A204.1 (cell line): ENCODE data around the gene ETV1.
"Not testable (repeated sequence)": the region's sequence is repeated elsewhere in the genome, so short reads cannot be mapped to it uniquely, and the experiment has no call there.

Experiments
- FAIRE-seq: peaks from 2 replicates; lab custom pipeline; 2012; peaks lifted over from hg19 to GRCh38; lab: Jason Lieb, UNC

ETV1 gene

DNA sequence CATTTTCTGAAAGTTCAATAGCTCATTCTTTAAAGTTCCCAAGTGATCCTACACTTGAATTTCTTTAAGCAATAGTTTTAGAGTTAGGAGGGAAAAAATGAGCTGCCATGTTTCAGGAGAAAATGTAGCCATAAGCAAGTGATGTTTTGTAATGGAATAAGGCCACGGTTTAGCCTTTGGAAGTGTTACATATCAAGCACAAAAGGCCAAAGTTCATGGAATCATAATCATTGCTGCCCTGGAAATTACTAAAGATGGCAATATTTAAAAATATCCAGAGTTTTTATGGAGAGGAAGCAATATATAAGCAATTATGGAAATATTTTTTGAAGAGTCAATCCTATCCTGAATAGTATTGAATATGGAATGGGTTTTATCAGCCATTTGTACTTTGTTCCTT lies 68.4 kb downstream of the ETV1 start:
- FAIRE-seq, result no peak

DNA sequence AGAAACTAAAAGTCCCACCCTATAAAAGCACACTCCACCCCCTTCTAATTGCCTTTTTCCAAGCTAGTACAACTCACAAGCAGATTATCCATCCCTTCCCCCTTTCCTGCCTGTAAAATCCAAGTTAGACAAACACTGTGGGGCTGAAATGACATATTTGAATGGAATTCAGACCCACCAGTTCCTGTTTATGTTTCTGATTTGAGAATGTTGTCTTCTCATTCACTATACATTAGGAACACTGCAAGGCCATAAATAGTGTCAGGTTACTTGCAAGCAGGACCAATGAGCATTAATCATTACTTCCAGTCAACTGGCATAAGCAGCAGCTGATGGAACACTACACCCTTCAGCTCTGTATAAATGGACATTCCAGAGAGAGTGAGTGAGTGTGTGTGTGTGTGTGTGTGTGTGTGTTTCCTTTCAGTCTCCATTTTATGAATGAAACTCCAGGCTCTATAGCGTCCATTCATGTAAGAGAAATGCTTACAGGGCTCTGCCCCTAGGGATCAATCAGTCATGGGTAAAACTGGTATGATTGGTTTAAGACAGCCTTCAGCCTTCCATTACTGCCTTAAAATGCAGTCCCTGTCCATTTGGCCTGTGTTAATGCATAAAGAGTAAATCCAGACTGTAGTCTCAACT lies 69.3 kb downstream of the ETV1 start:
- peak; percentile 99 for FAIRE-seq

DNA sequence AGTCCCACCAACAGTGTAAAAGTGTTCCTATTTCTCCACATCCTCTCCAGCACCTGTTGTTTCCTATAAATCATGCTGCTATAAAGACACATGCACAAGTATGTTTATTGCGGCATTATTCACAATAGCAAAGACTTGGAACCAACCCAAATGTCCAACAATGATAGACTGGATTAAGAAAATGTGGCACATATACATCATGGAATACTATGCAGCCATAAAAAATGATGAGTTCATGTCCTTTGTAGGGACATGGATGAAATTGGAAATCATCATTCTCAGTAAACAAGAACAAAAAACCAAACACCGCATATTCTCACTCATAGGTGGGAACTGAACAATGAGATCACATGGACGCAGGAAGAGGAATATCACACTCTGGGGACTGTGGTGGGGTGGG lies 71.1 kb downstream of the ETV1 start:
- not testable (repeated sequence) for FAIRE-seq

DNA sequence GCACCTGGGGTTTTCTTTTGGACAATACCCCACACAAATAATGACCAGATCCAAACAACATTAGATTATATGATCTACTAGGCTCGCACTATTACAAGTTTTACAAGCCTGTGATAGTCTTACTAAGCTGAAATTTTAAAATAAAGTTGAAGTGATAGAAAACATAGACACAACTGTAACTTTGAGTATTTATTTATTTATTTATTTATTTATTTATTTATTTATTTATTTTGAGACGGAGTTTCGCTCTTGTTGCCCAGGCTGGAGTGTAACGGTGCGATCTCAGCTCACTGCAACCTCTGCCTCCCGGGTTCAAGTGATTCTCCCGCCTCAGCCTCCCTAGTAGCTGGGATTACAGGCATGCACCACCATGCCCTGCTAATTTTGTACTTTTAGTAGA lies 72.4 kb downstream of the ETV1 start:
- not testable (repeated sequence) for FAIRE-seq

DNA sequence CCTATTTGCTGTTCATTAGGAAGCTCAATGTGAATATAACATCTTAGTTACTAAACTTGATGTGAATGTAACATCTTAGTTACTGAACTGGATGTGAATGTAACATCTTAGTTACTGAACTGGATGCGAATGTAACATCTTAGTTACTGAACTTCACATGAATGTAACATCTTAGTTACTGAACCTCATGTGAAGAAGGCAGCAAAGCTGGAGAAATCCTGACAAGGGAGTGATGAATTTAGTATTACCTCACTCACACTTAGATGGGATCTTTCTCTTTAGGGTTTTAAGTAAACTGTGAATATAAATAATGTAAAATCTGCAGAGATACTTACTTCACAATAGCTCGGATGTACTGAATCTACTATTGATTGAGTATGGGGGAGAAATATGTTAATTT lies 73.6 kb downstream of the ETV1 start:
- no peak for FAIRE-seq

DNA sequence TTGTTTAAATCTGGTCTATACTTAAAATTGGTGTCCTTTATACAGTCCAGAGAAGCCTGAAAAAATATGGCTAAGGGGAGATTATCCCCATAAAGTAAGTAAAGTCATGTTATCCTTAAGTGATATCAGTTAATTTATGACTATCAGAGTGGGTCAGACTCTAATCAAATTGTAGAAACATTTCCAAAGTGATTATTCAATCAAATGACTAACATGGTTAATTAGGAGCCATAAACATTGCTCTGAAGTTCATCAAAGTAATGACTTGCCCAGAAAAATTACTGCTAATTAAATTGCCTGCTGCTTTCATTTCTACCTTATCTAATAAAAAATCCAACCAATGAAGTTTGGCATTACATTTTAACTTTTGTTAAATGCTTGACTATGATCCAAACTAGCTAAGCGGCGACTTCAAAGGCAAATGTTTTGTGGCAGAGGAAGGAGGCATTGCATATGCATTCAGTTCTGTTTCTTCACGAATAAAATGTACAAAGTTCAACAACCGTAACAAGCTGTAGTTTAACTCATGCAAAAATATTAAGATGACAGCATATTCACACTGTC lies 76.7 kb downstream of the ETV1 start:
- no peak for FAIRE-seq

DNA sequence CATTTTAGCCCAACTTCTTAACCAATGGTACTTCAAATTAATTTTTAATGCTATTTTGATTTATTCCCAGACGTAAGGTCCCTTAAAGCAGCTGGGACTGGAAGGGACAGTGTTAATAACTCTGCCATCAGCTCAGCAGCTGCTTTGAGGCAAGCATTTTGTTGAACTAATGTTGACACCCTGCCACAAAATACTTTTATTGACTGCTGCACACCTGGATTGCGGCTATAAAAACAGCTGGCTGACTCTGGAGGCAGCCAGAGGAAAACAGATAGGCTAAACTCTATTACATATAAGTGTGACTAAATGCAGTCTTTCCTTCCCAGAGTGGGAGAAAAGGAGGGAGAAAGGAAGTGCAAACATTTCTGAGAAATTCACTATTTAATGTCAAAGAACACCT lies 77.6 kb downstream of the ETV1 start:
- FAIRE-seq, result no peak

DNA sequence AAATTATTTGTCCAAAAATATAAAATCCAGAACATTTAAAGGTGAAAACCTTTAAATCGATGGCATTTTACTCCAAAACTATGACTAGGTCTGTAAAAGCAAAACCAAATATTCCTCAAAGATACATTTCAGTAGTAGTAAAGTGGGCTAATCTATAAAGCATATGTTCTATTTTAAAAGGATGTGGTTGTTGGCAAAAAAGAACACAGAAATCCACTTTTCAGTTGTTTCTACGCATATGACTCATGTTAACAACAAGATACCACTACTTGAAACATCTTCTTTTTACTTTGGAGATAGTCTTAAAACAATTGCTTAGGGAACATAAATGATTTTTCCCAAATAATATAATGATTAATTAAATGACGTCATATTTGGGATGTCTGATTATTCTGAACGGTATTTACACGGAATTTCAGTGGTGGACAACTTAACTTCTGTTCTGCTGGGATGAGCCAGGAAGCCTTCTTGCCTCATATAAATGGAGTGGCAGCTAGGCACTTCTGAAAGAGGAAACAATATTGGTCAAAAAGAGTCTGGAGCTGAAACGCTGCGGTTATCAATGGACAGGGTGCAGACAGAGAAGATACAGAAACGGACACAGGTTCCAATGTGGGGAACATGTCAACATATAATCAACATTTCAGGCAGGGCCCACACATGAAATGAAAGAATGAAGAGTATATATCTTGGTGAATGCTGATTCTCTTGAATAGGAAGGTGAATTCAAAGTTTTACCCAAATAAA lies 78.5 kb downstream of the ETV1 start:
- FAIRE-seq, result no peak

DNA sequence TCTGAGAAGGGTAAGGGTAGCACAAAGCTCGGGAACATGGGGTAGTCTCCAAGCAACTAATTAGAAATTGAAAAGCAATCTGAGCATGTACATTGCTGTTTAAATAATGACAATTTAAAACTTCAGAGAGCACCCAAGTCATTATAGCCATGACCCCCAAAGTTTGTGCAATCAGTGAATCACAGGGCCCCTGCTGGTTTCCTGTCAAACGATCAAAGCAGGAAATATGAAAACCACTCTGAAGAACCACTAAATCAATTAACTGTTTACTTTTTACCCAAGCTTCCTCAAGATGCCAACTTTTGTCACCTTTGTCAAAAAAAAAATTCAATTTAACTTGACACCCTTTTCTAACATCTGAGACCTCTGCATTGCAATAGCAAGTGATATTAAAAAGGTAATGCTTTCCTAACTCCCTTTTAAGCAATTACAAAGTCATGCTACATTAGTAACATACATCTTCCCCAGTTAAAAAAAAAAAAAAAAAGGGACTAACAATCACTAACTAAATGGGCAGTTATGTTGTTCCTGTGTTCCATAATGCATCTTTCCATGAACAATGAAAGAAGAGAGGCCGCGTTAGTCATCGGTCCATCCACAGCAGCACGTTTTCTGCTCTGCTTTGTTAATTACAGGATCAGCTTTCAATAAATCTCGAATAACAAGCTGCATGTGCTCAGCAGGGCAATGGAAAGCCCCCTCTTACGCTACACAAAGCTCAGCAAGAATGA lies 80.6 kb downstream of the ETV1 start:
- FAIRE-seq, result no peak

DNA sequence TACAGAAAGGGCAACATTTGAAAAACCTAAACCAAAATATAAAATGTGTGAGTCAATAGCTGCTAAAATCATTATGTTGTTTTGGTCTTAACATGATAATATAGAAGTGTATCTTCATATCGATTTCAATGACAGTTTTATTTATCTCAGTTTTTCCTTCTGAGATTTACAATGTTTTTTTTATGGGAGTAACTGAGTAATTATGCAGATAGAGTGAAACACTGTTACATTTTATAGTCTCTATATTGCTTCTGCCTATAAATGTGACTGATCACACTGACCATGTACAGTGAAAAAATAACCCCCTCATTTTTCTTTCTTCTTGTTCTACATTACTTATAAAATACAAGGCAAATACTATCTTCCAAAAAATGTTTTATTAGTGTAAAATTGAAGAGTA lies 81.6 kb downstream of the ETV1 start:
- peak; percentile 32 for FAIRE-seq

DNA sequence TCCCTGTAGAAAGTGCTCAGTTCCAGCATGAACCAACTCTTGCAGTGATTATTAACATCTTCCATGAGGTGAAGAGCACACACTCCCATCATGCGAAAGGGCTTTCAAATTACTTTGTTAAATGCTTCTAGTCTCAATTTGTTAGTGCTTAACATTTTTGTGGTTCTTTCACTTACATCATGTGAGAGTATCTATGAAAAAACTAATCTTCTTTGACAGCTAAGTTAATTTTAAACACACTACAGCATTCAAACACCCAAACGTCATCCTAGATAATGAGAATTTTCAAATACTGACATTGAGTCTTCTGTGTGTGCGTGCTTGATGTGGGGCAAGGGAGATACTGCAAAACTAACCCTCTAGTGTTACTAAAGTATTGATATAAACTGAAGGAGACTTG lies 84.8 kb downstream of the ETV1 start:
- FAIRE-seq, result no peak

DNA sequence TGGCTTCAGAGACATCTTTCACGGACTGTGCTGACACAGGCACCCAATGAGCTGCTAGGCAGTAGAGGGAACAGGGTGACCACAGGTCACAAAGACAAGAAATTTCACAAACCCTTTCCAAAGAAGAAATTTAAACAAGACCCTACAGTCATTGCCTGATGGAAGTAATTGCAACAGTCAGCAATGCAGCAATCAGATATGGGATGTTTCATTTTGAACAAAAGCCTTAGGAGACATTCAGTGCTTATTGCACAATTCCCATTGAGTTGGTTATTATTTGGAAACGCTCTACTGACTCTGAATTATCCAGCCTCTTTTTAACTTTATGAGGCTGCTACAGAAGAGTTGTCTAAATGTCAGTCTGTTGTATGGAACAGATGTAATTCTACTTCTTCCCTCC lies 85.5 kb downstream of the ETV1 start:
- no peak for FAIRE-seq

DNA sequence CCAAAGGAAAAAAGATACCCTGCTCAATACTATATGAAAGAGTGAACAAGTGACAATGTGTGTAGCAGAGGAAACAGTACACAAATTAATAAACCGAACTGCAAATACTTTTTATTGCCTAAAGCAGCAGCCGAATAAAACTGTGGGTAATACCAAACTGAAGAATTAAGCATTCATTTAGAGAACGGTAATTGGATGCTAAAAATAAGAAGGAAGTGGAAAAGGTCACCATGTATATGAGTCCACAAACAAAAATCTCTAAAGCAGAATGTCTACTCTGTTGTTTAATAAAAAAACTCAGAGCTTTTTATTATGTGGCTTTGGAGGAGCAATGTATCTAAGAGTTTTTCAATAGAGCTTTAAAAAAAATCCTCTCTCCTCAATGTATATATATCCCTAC lies 87.9 kb downstream of the ETV1 start:
- FAIRE-seq, result no peak

DNA sequence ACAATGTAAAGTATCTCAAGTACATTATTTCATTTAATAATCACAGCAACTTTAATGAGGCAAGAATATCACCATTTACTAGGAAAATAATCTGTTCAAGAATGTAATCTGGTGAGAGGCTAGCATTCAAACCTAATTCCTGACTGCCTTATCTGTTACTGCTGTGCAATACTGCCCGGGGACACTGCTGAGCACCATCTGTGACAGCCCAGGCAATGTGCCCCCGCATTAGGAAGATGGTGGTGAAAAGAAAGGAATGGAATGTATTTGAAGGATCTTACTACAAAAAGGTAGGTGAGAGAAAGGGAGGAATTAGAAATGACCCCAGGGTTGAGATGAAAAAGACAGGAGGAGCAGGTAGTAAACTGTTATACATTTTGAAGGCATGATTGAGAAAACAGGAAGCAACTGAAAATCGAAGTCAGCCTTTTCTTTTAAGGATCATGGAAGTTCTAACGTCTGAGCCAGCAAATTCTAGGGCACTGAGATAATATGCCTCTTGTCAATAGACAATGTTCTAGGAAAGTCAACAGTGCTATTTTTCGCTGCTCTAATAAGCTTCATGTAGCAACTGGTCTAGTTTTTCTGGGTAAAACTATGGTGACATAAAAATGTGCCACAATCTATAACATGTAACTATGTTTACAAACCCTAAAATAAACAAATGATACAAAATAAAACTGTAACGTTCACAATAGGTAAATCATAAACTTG lies 90.4 kb downstream of the ETV1 start:
- no peak for FAIRE-seq

DNA sequence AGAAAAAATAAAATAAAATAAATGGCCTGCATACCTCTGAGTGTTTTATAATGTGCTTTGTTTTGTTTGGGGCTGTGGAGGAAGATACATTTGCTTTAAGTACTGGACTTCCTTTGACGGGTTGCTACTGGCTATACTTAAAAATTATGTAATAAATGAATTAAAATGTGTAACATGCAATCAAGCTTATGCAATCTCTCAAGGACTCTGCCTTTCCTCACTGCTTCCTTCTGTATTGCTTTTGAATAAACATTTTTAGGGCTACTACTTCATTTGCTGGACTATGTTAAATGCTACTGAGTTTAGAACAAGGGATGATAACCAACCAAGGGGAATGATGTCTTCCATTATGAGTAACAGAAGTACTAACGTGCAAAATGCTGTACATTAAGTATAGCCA lies 91.6 kb downstream of the ETV1 start:
- FAIRE-seq, result no peak

DNA sequence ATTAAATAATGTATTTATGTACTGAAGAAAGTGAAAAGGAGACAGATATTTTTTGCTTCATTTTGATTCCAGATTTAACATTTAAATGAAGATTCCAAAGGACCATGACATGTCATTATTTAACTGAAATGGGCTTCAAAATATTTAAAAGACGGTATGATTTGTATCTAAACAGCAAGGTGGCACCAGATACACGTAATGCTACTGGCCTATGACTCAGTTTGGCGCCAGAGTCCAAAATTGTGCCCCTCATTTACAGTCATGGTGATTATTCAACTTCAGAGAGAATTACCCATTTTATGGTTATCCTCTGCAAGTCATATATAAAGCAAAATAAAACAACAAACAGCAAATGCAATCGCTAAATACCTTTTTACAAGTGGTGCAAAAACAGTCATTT lies 94.5 kb downstream of the ETV1 start:
- FAIRE-seq, result no peak

DNA sequence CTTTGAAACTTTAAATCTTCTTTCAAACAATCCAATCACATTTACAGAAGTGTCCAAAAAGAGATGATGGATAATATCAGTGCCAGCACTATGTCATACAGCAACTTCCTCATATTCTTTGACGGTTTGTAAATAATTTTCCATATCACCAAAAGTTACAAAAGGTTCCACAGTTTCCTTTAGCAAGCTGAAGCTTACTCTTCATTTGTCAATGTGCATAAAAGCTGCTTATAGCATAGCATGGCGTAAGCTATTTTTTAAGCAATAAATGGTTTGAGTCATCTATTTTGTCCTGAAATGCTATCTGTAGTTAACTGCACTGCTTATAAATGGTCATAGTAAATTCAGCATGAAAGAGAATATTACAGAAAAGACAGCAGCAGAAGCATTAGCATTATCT lies 95.1 kb downstream of the ETV1 start:
- no peak for FAIRE-seq

DNA sequence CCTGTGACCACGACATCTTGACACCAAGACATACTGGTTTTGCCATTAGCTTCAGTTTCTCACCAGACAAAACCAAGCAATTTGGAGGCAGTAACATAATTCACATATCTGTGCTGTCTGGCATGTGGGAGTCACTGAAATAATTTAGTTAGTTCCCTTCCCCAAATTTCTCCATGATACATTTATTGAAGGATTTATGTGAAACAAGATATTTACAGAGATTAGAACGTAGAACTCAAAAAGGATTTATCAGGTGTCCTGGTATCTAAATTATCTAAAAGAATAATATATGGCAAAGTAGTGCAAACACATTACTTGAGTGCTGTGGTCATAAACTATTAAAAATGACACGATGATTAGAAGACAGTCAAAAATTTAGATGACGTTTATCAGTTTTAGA lies 98.7 kb downstream of the ETV1 start:
- no peak for FAIRE-seq

DNA sequence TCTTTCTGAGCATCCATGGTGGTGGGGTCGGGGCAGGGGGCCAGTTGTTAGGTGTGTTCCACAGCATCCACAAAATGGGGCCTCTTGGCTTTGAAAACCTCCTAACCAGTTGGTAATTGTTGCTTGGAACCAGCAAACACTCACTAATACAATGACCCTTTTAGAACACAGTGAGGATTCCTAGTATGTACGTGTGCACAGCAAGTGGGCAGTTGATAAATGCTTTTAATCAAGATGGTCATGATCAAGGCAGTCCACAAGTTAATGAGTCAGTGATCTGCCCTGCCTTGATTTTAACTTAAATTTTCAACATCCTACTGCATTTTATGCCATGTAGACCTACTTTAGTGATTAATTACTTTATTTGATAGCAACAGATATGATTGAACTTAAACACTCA lies 103.1 kb downstream of the ETV1 start:
- FAIRE-seq, result no peak

DNA sequence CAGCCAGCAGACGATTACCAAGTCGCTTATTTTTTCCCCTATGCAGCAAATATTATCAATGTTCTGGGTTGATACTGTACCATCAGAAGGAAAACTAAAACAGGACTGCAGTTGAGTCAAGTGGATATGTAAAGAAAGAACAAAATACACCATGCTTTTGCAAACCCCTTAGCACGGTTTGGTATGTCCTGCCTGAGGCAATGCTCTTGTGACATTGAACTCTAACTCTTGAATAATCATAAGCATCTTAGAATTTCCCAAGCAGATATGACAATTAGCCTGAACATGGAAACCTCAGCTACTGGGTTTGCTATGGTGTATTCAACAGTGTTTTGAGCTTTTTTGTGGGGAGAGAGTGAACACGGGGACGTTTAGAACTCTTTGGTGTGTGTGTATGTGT lies 107.4 kb downstream of the ETV1 start:
- no peak for FAIRE-seq

DNA sequence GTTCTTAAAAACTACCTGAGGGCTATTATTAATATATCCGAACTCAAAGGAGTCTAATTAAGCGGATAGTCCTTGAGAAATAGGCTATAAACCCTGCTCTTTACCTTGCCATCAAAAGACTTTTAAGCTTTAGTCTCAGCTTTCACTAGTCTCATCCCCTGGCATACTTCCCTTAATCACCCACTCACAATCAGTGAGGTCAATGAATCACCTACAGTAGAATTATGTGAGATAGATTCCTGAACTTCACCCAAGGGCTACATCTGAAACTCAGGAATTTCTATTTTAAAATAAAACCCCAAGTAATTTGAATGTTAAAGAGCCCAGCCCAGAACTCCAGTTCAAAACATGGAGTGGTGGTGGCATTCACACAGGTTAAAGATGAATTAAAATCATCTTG lies 108.7 kb downstream of the ETV1 start:
- no peak for FAIRE-seq

DNA sequence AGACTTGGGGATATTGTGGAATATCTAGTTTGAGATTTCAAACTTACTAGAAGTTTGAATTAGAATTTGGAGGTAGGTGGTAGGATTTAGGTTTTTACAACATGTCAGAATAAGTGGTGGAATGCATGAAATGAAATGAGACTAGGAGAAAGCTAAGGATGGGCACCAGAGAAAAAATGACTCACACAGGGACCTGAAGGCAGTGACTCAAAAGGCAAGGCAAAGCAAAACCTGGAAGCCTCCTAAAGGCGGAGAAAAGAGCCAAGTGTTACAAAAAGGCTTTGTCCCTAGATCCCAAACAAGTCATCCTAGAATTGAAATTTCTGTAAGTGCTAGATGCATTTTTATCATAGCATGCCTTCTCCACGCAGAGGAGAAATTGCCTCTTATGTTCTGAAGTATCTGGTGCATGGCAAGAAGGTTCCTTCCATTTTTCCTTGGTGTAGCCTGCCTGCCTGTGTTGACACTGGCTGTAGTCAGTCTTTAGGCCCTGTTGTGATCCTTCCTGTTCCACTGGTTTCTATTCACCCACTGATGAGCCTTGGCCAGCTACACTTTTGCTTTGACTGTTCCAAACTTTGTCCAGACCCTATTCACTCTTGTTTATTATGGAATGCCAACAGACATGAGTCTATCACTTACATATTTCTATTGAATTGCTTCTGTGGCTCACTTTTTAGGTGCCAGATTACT lies 109.3 kb downstream of the ETV1 start:
- FAIRE-seq, result no peak
